ENCODE data around the gene ZP3. TPM values are rescaled to one million over a fixed set of nuclear protein-coding genes. Genes with fewer than 3 reads are reported as not detected.
A peak's percentile ranks its signal among the peaks of the same experiment; 100 is the strongest.
"Not testable (repeated sequence)": the region's sequence is repeated elsewhere in the genome, so short reads cannot be mapped to it uniquely, and the experiment has no call there.

The ZP3 gene
- polyA plus RNA-seq, 1 donor from 2014 or later: not detected

DNA sequence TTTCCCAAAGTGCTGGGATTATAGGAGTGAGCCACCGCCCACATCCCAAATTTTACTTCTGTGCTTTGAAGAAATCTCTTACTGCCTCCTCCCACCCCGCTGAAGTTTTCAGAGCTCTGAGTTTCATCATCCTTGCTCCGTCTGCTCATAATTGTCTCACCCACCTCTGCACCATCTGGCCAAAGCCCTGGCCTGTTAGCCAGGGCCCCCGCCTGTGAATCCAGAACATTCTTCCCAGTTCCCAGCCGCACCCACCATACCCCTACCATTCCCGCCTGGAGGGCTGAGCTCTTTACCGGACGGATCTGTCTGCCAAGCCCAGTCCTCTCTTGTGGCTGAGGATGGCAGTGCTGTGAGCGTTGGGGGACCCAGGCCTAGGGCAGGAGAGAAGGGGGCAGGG lies 29.8 kb upstream of the ZP3 start:
- Histone ChIP-seq H3K27me3 (ENCODE audit: insufficient read depth, low read depth, low read length) (no peaks in the 10 kb centered on the region), H3K9ac (ENCODE audit: low read length) (no peak overlapping the region), H2AFZ (ENCODE audit: low read depth, low read length) (no peak overlapping the region), H3K4me2 (ENCODE audit: low read length) (no peak overlapping the region), H3F3A (ENCODE audit: insufficient read depth, low read length, poor library complexity, severe bottlenecking) (no peaks in the 10 kb centered on the region), H3K4me3 (ENCODE audit: low read length) (no peak overlapping the region), H3K36me3 (ENCODE audit: insufficient read depth, low read length) (no peaks in the 10 kb centered on the region), H3K79me2 (replicated peaks; ENCODE audit: insufficient read depth, low read length) (no peaks in the 10 kb centered on the region), H3K9me3 (ENCODE audit: low read length) (no peaks in the 10 kb centered on the region), H3K9me2 (ENCODE audit: insufficient read depth, low read length) (no peaks in the 10 kb centered on the region), H4K20me1 (ENCODE audit: insufficient read depth) (no peaks in the 10 kb centered on the region), H3K27ac (ENCODE audit: low read length) (no peak overlapping the region)
- TF ChIP-seq MXI1 (conservative IDR thresholded peaks at IDR 0.05; ENCODE audit: poor library complexity, severe bottlenecking) (no peak), EP300 (conservative IDR thresholded peaks at IDR 0.05; ENCODE audit: poor library complexity, severe bottlenecking) (no peak), EZH2 (IDR thresholded peaks at IDR 0.05; ENCODE audit: borderline replicate concordance, insufficient read depth, low read length, poor library complexity, severe bottlenecking) (no peak), POLR2AphosphoS5 (IDR thresholded peaks at IDR 0.05) (no peak)

DNA sequence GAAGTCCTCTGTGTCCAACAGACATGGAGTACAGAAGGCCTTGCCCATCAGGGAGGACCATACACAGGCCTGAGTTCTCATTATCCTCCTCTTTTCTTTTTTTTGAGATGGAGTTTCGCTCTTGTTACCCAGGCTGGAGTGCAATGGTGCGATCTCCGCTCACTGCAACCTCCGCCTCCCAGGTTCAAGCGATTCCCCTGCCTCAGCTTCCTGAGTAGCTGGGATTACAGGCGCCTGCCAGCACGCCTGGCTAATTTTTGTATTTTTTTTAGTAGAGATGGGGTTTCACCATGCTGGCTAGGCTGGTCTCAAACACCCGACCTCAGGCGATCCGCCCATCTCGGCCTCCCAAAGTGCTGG lies 29.2 kb upstream of the ZP3 start:
- not testable (repeated sequence) for H3K4me2 ChIP-seq (ENCODE audit: low read length); H4K20me1 ChIP-seq (ENCODE audit: insufficient read depth); H3F3A ChIP-seq (ENCODE audit: insufficient read depth, low read length, poor library complexity, severe bottlenecking); H3K36me3 ChIP-seq (ENCODE audit: insufficient read depth, low read length); H3K79me2 ChIP-seq (replicated peaks; ENCODE audit: insufficient read depth, low read length); H3K4me3 ChIP-seq (ENCODE audit: low read length); H3K9me3 ChIP-seq (ENCODE audit: low read length); H3K9me2 ChIP-seq (ENCODE audit: insufficient read depth, low read length); H3K27me3 ChIP-seq (ENCODE audit: insufficient read depth, low read depth, low read length); H3K27ac ChIP-seq (ENCODE audit: low read length); H3K9ac ChIP-seq (ENCODE audit: low read length)
- peak overlapping the region; percentile 8 for H2AFZ ChIP-seq (ENCODE audit: low read depth, low read length)

GRCh38 chr7:76395965-76396726 lies 28.6 kb upstream of the ZP3 start:
- Histone ChIP-seq H3K9ac (ENCODE audit: low read length) (no peak overlapping the region), H3K9me2 (ENCODE audit: insufficient read depth, low read length) (no peaks in the 10 kb centered on the region), H3K27me3 (ENCODE audit: insufficient read depth, low read depth, low read length) (no peaks in the 10 kb centered on the region), H3K36me3 (ENCODE audit: insufficient read depth, low read length) (no peaks in the 10 kb centered on the region), H3K4me3 (ENCODE audit: low read length) (no peak overlapping the region), H3K27ac (ENCODE audit: low read length) (no peak overlapping the region), H3K9me3 (ENCODE audit: low read length) (no peaks in the 10 kb centered on the region), H3K79me2 (replicated peaks; ENCODE audit: insufficient read depth, low read length) (no peaks in the 10 kb centered on the region), H4K20me1 (ENCODE audit: insufficient read depth) (no peaks in the 10 kb centered on the region), H3F3A (ENCODE audit: insufficient read depth, low read length, poor library complexity, severe bottlenecking) (no peaks in the 10 kb centered on the region), H3K4me2 (ENCODE audit: low read length) (no peak overlapping the region), H2AFZ (ENCODE audit: low read depth, low read length) (no peak overlapping the region)
- TF ChIP-seq SMC3 (conservative IDR thresholded peaks at IDR 0.05; ENCODE audit: poor library complexity) (no peak), RAD21 (conservative IDR thresholded peaks at IDR 0.05) (no peak), POLR2AphosphoS5 (IDR thresholded peaks at IDR 0.05) (no peak), CTCF (IDR thresholded peaks at IDR 0.05; ENCODE audit: poor library complexity, severe bottlenecking) (no peak)

DNA sequence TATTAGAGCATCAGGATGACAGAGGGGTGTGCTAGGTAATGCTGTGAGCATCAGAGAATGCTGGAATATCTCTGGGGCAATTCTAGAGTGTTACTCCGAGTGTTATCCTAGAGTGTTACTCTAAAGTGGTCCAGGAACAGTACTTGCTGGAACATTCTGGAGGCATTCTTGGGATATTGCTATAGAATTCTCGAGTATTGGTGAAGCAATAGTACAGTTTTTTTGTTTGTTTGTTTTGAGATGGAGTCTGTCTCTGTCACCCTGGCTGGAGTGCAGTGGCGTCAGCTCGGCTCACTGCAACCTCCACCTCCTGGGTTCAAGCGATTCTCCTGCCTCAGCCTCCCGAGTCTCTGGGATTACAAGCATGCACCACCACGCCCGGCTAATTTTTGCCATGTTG lies 27.9 kb upstream of the ZP3 start:
- Histone ChIP-seq H3K36me3 (ENCODE audit: insufficient read depth, low read length) (no peaks in the 10 kb centered on the region), H3K9ac (ENCODE audit: low read length) (no peak overlapping the region), H3K27ac (ENCODE audit: low read length) (no peak overlapping the region), H3K27me3 (ENCODE audit: insufficient read depth, low read depth, low read length) (no peaks in the 10 kb centered on the region), H3K79me2 (replicated peaks; ENCODE audit: insufficient read depth, low read length) (no peaks in the 10 kb centered on the region), H3K4me3 (ENCODE audit: low read length) (no peak overlapping the region), H3F3A (ENCODE audit: insufficient read depth, low read length, poor library complexity, severe bottlenecking) (no peaks in the 10 kb centered on the region), H3K9me2 (ENCODE audit: insufficient read depth, low read length) (no peaks in the 10 kb centered on the region), H3K9me3 (ENCODE audit: low read length) (no peaks in the 10 kb centered on the region), H2AFZ (ENCODE audit: low read depth, low read length) (no peak overlapping the region), H3K4me2 (ENCODE audit: low read length) (no peak overlapping the region), H4K20me1 (ENCODE audit: insufficient read depth) (no peaks in the 10 kb centered on the region)
- TF ChIP-seq EZH2 (IDR thresholded peaks at IDR 0.05; ENCODE audit: borderline replicate concordance, insufficient read depth, low read length, poor library complexity, severe bottlenecking) (no peak), SMC3 (conservative IDR thresholded peaks at IDR 0.05; ENCODE audit: poor library complexity) (no peak), TAF1 (IDR thresholded peaks at IDR 0.05; ENCODE audit: low read depth) (no peak), RAD21 (conservative IDR thresholded peaks at IDR 0.05) (no peak), EP300 (conservative IDR thresholded peaks at IDR 0.05; ENCODE audit: poor library complexity, severe bottlenecking) (no peak), CTCF (IDR thresholded peaks at IDR 0.05; ENCODE audit: poor library complexity, severe bottlenecking) (no peak), MXI1 (conservative IDR thresholded peaks at IDR 0.05; ENCODE audit: poor library complexity, severe bottlenecking) (no peak), POLR2AphosphoS5 (IDR thresholded peaks at IDR 0.05) (no peak)
- TF ChIP-seq, protein P1, sequence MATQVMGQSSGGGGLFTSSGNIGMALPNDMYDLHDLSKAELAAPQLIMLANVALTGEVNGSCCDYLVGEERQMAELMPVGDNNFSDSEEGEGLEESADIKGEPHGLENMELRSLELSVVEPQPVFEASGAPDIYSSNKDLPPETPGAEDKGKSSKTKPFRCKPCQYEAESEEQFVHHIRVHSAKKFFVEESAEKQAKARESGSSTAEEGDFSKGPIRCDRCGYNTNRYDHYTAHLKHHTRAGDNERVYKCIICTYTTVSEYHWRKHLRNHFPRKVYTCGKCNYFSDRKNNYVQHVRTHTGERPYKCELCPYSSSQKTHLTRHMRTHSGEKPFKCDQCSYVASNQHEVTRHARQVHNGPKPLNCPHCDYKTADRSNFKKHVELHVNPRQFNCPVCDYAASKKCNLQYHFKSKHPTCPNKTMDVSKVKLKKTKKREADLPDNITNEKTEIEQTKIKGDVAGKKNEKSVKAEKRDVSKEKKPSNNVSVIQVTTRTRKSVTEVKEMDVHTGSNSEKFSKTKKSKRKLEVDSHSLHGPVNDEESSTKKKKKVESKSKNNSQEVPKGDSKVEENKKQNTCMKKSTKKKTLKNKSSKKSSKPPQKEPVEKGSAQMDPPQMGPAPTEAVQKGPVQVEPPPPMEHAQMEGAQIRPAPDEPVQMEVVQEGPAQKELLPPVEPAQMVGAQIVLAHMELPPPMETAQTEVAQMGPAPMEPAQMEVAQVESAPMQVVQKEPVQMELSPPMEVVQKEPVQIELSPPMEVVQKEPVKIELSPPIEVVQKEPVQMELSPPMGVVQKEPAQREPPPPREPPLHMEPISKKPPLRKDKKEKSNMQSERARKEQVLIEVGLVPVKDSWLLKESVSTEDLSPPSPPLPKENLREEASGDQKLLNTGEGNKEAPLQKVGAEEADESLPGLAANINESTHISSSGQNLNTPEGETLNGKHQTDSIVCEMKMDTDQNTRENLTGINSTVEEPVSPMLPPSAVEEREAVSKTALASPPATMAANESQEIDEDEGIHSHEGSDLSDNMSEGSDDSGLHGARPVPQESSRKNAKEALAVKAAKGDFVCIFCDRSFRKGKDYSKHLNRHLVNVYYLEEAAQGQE (IDR thresholded peaks at IDR 0.05; ENCODE audit: borderline replicate concordance): no peak

Data from neural cell (in vitro differentiated cells).